K562 (cell line): ENCODE measurements around the gene BICC1. TPM values are rescaled to one million over a fixed set of nuclear protein-coding genes. Genes with fewer than 3 reads are reported as not detected.

Experiments used
- ATAC-seq: fragments of 200-7000 bp; cut with Tn5 transposase; 3 replicates; pipeline ENCODE4 v1.9.1; 2020; ENCODE audit warnings: moderate library complexity
- BruUV-seq: library from RNA; stranded (reverse); fragments of 400-500 nt; replicated peaks from 2 replicates; lab custom pipeline; 2021; lab: Mats Ljungman, UMichigan
- CTCF ChIA-PET: fragments of 300-600 bp; formaldehyde crosslinking; extraction: SDS; loops from one replicate; lab custom pipeline; 2021; ENCODE audit warnings: low intra/inter-chr PET ratio; lab: Yijun Ruan, JAX
- POLR2A ChIA-PET: fragments of 300-600, 350-650 bp; sonication (Branson Sonifier 250); formaldehyde crosslinking; extraction: SDS; loops from one replicate; lab custom pipeline; 2021; ENCODE audit warnings: antibody characterized with exemption, inconsistent platforms; lab: Yijun Ruan, JAX
- DNase-seq, 4 experiments: peaks; one replicate each; pipeline versions ENCODE4 v3.0.0 to v3.0.0-alpha.2; 2011 to 2018; ENCODE audit warnings: low spot score in 3 of 4, mixed read lengths in 3 of 4; ENCODE audit errors: extremely low read depth in 1 of 4
- FAIRE-seq: peaks from 2 replicates; lab custom pipeline; 2011; peaks lifted over from hg19 to GRCh38; lab: Jason Lieb, UNC
- H2AFZ ChIP-seq: 2 replicates; pipeline ENCODE4 v1.6.0; 2011; ENCODE audit warnings: low read depth, low read length, control low read depth, inconsistent platforms
- H3K27ac ChIP-seq: fragments of 200-600 bp; 3 replicates; pipeline ENCODE4 v1.8.0; 2011; ENCODE audit warnings: low read depth, mild to moderate bottlenecking, control low read depth, inconsistent platforms, low read length, moderate library complexity, mixed read lengths; ENCODE audit errors: extremely low read depth
- H3K27me3 ChIP-seq, 2 experiments: fragments of 300-600 bp in 1 of 2; 2 replicates in 1 of 2; 3 replicates in 1 of 2; pipeline versions ENCODE4 v1.6.0 to v1.8.0; 2011; ENCODE audit warnings: inconsistent platforms in 2 of 2, low read length in 2 of 2, mild to moderate bottlenecking in 1 of 2, mixed read lengths in 1 of 2, moderate library complexity in 1 of 2; ENCODE audit not compliant: control insufficient read depth in 2 of 2, insufficient read depth in 2 of 2
- H3K36me3 ChIP-seq: fragments of 300-600 bp; 3 replicates; pipeline ENCODE4 v1.8.0; 2011; ENCODE audit warnings: mild to moderate bottlenecking, low read length, inconsistent platforms; ENCODE audit not compliant: control insufficient read depth, insufficient read depth
- H3K4me1 ChIP-seq, 2 experiments: fragments of 200-600 bp in 1 of 2; replicated peaks in 1 of 2; 2 replicates in 1 of 2; 3 replicates in 1 of 2; pipeline versions ENCODE4 v1.5.1 to v1.8.0; 2011; ENCODE audit warnings: inconsistent platforms in 2 of 2, low read length in 2 of 2, mild to moderate bottlenecking in 1 of 2, mixed read lengths in 1 of 2, moderate library complexity in 1 of 2; ENCODE audit not compliant: control insufficient read depth in 2 of 2, insufficient read depth in 2 of 2
- H3K4me2 ChIP-seq: 2 replicates; pipeline ENCODE4 v1.6.1; 2011; ENCODE audit warnings: low read length, control low read depth, inconsistent platforms, mixed read lengths; ENCODE audit not compliant: insufficient read depth
- H3K4me3 ChIP-seq: fragments of 200-600 bp; sonication (generic), shearing (Covaris generic); 2 replicates; pipeline ENCODE4 v1.5.1; 2016; ENCODE audit warnings: control low read depth, inconsistent platforms
- H3K79me2 ChIP-seq: fragments of 200-600 bp; 3 replicates; pipeline ENCODE4 v1.8.0; 2011; ENCODE audit warnings: low read length, inconsistent platforms; ENCODE audit not compliant: control insufficient read depth, insufficient read depth
- H3K9ac ChIP-seq, 2 experiments: 2 replicates each; pipeline versions ENCODE4 v1.6.0 to v1.6.1; 2011; ENCODE audit warnings: low read depth in 2 of 2, low read length in 2 of 2, control low read depth in 1 of 2, inconsistent platforms in 1 of 2, mild to moderate bottlenecking in 1 of 2, mixed read lengths in 1 of 2; ENCODE audit not compliant: insufficient read depth in 1 of 2
- H3K9me1 ChIP-seq: one replicate; pipeline ENCODE4 v1.6.0; 2011; ENCODE audit warnings: inconsistent platforms, mild to moderate bottlenecking, low read length, moderate library complexity; ENCODE audit not compliant: control insufficient read depth, insufficient read depth
- H3K9me3 ChIP-seq: replicated peaks from 2 replicates; pipeline ENCODE4 v1.5.1; 2011; ENCODE audit warnings: low read depth, low read length, inconsistent platforms; ENCODE audit not compliant: control insufficient read depth, insufficient read depth
- H4K20me1 ChIP-seq: replicated peaks from 2 replicates; pipeline ENCODE4 v1.6.1; 2011; ENCODE audit warnings: low read length, inconsistent platforms, mixed read lengths; ENCODE audit not compliant: control insufficient read depth, insufficient read depth
- CHD4 ChIP-seq: fragments of 200-600 bp; sonication (generic); IDR thresholded peaks from 3 replicates; pipeline ENCODE4 v1.6.1; 2012; ENCODE audit warnings: low read depth, mild to moderate bottlenecking, mixed read lengths, low read length, inconsistent platforms; ENCODE audit not compliant: insufficient read depth, insufficient replicate concordance, poor library complexity, severe bottlenecking
- MAX ChIP-seq: sonication (generic); formaldehyde crosslinking; IDR thresholded peaks from 2 replicates; pipeline ENCODE4 v1.9.0; 2022; ENCODE audit warnings: mild to moderate bottlenecking, missing genetic modification reagents
- RFX1 ChIP-seq: fragments of 450-650 bp; IDR thresholded peaks from 2 replicates; pipeline ENCODE4 v1.6.1; 2016; ENCODE audit warnings: mild to moderate bottlenecking, moderate library complexity
- ZNF707 ChIP-seq: fragments of 250-450 bp; sonication (Bioruptor Pico); conservative IDR thresholded peaks from 2 replicates; pipeline ENCODE4 v1.8.0; 2022; ENCODE audit warnings: inconsistent platforms, mild to moderate bottlenecking, moderate library complexity
- WGBS: fragments of 100-300 bp; shearing (Covaris generic); methylation state at CpG from one replicate; pipeline ENCODE4 v1.1.6; 2016; ENCODE audit warnings: low coverage, mixed read lengths; ENCODE audit not compliant: insufficient coverage; ENCODE audit errors: missing lambda C conversion rate; 5-methylcytosine and 5-hydroxymethylcytosine counted together
- in situ Hi-C: fragments of 300-500 bp; cut with MboI; formaldehyde crosslinking; loops from 4 replicates; pipeline ENCODE4 v1.15.0; 2018; ENCODE audit warnings: inconsistent platforms, mixed read lengths
- intact Hi-C: fragments of 100-400 bp; cut with micrococcal nuclease; formaldehyde crosslinking; loops from 2 replicates; pipeline ENCODE4 v1.14.2; 2022
- polyA plus RNA-seq, 8 experiments: library from polyadenylated mRNA; depleted of rRNA in 4 of 8; stranded (reverse) in 5 of 8; unstranded in 3 of 8; fragments of >200 nt; fragmentation: Nextera tagmentation in 2 of 8; fragmentation: Illumina TruSeq in 1 of 8; extraction: Ambion mirVana in 2 of 8; extraction: Trizol in 1 of 8; gene quantifications; 2 replicates each; pipeline versions ENCODE4 v1.2.1 to v1.2.3, GENCODE V29; 2011 to 2014; ENCODE audit warnings: inconsistent platforms in 1 of 8, missing spikeins in 1 of 8
- total RNA-seq, 7 experiments: library from RNA; depleted of rRNA in 6 of 7; stranded (reverse); fragments of >200 nt in 6 of 7; fragmentation: Illumina TruSeq in 2 of 7; extraction: Trizol in 2 of 7; gene quantifications; 2 replicates each; pipeline versions ENCODE4 v1.2.1 to v1.2.3, GENCODE V29; 2011 to 2021; ENCODE audit warnings: low replicate concordance in 1 of 7

Gene BICC1
- total and polyA plus RNA-seq, 9 of the 15 experiments (the other 6 are each of a cell fraction or from before 2014, with no cell fraction given) = not detected

- TF ChIP-seq CHD4 = no peak
- TF ChIP-seq MAX (CRISPR knock-in tag) = no peak
Observed at GRCh38 chr10:58742141-58742540, 229.5 kb downstream of the BICC1 start (continued).

- POLR2A ChIA-PET = interaction anchor here (0.6 kb wide), 1 partner anchor 380 kb away, joined by 3 read pairs; no protein-coding TSS in a partner anchor
- Histone ChIP-seq H3K79me2 (no peaks in the 10 kb centered on the region), H2AFZ (no peak overlapping the region), H3K27me3 (no peaks in the 10 kb centered on the region), H3K4me2 (no peak overlapping the region), H3K9me1 (no peaks in the 10 kb centered on the region), H3K27ac (no peak overlapping the region), H3K36me3 (no peaks in the 10 kb centered on the region), H3K4me3 (no peak overlapping the region), H3K9me3 (no peaks in the 10 kb centered on the region; the same call in 1 of the 2 replicates), H4K20me1 (no peaks in the 10 kb centered on the region), H3K9ac (no peak overlapping the region), H3K4me1 (no peaks in the 10 kb centered on the region)
- FAIRE-seq = no peak
- in situ Hi-C loops = no loop called here
- CTCF ChIA-PET = interaction anchor here (0.7 kb wide), 1 partner anchor 43 kb away, joined by 3 read pairs; no protein-coding TSS in a partner anchor
- no TSS peak for BruUV-seq
- no peak for ATAC-seq
- TF ChIP-seq ZNF707 (no peak), RFX1 (peak; percentile 61)
- WGBS = 0% methylated on average over 3 of the region's 3 CpGs
- no peak for DNase-seq
- intact Hi-C loops = no loop called here
Observed at GRCh38 chr10:58743466-58744115, 230.9 kb downstream of the BICC1 start.
